ENCODE measurements around the gene ARHGAP30.
"Not testable (repeated sequence)": the region's sequence is repeated elsewhere in the genome, so short reads cannot be mapped to it uniquely, and the experiment has no call there.

DNA sequence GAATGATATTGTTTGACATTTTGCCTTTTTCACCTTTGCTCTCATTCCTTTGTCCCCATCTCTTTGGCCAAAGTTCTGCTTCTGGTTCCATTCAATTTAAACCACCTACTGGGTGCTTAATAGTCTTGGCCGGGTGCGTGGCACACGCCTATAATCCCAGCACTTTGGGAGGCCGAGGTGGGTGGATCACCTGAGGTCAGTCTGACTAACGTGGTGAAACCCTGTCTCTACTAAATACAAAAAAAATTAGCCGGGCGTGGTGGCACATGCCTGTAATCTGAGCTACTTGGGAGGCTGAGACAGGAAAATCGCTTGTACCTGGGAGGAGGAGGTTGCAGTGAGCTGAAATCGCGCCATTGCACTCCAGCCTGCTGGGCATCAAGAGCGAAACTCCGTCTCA is 47.3 kb downstream of the ARHGAP30 start:
- not testable (repeated sequence) for TF ChIP-seq TEAD4 (IDR thresholded peaks at IDR 0.05; ENCODE audit: low read depth, low read length); SRF (IDR thresholded peaks at IDR 0.05; ENCODE audit: low read depth, low read length); CREB1 (IDR thresholded peaks at IDR 0.05); JUN (IDR thresholded peaks at IDR 0.05; ENCODE audit: low read depth, low read length)
- TF ChIP-seq, protein P1, sequence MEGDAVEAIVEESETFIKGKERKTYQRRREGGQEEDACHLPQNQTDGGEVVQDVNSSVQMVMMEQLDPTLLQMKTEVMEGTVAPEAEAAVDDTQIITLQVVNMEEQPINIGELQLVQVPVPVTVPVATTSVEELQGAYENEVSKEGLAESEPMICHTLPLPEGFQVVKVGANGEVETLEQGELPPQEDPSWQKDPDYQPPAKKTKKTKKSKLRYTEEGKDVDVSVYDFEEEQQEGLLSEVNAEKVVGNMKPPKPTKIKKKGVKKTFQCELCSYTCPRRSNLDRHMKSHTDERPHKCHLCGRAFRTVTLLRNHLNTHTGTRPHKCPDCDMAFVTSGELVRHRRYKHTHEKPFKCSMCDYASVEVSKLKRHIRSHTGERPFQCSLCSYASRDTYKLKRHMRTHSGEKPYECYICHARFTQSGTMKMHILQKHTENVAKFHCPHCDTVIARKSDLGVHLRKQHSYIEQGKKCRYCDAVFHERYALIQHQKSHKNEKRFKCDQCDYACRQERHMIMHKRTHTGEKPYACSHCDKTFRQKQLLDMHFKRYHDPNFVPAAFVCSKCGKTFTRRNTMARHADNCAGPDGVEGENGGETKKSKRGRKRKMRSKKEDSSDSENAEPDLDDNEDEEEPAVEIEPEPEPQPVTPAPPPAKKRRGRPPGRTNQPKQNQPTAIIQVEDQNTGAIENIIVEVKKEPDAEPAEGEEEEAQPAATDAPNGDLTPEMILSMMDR (IDR thresholded peaks at IDR 0.05; ENCODE audit: control extremely low read depth in 1 of 3, insufficient read depth in 1 of 3, low read depth in 1 of 3, low read length in 3 of 3) = not testable (repeated sequence)

Measured in H1 (cell line).